ENCODE results near the gene EPHA3.

Gene EPHA3

DNA sequence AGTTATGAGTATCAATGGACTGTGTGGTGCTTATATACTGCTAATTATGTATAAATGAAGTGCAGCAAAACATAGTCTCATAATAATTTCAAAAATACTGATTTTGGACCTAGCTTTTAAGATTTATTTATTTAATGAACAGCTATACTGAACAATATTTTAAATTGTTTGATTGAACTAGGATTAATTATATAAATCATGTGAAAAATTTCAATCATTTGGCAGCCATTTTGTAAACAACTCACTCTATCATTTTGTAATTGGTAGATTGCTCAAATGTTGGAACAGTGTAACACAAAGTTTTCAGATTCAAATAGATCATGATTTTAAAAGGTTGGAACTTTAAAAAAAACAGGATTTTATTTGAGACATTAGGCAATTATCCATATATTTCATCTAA lies 47.0 kb downstream of the EPHA3 start:
- no peak for DNase-seq

DNA sequence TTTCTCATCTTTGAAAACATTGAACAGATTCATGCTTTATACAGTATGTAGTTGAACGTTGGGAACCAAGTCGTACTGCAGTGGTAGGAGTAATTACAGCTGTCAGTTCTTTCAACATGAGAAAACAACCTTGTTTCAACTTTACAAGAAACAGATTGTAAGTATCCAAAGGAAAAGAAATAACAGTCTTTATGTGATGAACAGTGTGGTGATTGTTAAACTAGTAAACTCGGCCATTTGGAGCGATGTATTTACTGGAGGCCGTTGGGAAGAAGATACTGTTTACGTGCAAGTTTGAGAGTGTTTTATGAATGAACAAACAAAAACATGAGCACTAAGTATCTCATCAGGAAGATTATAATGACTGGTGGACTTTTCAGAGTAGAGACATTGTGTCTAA lies 48.4 kb downstream of the EPHA3 start:
- DNase-seq: no peak

DNA sequence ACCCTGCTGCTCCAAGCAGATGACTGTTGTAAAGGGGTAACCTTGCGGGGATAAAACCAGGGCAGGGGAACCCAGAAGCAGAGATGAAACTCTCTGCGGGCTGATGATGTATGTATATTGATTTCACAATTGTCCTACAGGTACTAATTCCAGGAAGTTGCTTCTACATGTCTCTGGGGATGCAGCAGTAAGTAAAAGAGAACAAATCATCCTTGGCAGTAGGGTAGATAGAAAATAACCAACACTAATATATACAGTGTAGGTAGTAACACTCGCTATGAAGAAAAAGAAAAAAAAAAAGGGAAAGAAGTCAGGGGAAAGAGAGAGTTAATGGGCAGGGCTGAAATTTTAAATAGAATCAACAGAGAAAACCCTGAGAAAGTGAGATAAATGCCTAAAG lies 50.2 kb downstream of the EPHA3 start:
- no peak for DNase-seq

DNA sequence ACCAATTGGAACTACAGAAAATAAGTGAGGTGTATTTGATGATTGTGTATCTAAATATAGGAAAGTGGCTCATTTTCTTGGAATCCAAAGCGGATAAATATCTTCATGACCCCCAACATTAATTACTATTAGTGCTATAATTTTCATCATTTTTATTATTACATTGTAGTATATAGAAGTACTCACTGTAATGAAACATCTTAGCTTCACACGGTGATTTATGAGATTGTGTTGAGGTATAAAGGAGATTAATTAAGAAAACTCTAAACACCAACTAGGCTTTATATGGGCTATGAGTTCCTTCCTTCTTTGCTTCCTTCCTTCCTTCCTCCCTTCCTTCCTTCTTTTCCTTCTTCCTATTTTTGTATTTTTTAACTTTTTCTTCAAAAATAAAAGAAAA lies 52.2 kb downstream of the EPHA3 start:
- DNase-seq: no peak

DNA sequence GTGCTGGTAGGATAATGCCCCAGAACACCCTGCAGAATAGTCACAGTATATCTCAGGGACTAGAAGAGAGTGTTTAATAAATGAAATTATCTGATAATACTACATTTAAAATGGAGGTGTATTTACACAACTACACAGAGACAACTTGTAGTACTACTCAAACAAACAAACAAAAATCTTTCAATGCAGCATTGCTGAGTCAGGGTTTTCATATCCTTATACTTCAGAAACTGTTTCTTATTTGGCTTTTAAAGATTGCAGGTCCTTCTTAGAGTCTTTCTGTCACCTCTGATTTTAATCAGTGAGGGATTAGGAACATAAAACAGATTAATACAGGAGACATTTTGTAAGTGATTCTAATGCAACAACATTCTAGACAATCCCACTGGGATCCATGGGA lies 57.4 kb downstream of the EPHA3 start:
- DNase-seq: no peak

DNA sequence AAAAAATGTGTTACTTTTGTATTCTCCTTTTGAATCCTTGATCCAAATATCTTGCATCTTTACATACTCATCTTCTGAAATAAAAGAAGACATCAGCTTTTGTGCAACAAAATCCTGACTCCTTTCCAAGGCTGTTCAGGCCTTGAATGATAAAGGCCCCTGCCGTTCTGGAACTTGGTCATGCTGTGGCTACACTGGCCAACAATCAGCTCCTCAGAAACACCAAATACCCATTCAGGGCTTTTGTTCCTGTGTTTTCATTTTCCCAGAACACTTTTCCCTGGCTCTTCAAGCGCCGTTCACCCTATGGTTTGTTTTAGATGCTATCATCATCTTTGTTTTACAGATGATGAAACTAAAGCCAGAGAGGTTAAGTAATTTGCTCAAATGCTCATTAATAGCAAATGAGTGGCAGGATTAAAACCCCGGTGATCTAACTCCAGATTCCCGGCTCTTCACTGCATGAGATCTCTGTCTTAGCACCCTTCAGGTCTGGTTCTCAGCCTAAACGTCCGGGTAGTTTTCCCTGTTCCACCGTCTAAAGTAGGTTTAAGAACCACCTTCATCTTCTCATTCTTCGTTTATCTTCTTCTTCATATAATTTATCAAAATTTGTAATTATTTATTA lies 58.3 kb downstream of the EPHA3 start:
- DNase-seq: no peak

DNA sequence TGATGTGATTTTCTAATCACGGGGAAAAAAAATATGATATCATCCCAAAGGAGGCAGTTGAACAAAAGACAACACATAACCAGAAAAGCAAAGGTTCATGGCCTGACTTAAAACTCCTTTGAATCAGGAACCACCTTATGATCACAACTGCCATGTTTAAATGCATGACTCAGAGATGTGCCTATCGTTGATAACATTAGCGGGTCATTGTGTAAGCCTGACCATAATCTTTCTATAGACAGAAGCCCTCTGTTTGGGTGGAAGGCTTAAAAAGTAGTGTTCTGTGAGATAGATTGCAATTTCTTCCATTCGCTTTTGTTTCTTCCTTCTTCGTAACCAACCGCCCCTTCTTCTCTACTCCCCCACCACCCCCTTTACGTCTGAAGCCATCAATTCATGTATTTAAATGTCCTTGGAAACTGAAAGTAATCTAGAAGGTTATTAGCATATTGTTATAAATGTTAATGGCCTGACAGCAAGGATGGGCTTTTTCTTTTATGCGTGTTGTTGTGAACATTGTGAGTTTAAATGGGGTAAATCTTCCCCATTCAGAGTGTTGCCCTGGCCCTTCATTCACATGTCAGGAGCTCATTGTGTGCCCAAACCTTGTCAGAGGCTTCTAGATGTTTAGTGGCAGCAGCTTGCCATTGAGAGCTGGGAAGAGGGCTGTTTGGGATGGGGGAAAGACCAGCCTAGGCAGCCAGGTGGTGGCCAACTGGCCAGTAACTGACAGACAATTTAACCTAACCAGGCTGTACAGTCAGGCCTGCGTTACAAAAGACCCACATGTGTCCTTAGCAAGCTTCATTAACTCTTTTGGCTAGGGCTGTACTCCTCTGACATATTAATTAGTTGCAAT lies 64.5 kb downstream of the EPHA3 start:
- DNase-seq: no peak

DNA sequence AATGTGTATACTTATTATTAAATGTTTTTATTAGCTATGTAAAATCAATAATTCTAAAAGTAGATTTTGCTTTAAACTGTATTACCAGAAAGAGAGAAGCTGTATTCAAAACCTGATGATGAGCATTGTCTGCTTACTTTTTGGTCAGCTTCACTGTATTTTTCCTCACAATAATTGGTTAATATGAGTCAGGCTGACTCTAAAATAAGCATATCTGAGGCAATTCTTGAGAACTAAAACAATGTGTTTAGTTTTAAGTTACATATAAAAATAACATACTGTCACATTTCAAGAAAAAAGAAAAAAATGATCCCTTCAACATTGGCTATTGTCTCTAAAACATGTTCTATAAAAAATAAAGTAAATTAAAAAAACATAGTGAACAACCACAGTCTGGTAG lies 66.1 kb downstream of the EPHA3 start:
- no peak for DNase-seq

DNA sequence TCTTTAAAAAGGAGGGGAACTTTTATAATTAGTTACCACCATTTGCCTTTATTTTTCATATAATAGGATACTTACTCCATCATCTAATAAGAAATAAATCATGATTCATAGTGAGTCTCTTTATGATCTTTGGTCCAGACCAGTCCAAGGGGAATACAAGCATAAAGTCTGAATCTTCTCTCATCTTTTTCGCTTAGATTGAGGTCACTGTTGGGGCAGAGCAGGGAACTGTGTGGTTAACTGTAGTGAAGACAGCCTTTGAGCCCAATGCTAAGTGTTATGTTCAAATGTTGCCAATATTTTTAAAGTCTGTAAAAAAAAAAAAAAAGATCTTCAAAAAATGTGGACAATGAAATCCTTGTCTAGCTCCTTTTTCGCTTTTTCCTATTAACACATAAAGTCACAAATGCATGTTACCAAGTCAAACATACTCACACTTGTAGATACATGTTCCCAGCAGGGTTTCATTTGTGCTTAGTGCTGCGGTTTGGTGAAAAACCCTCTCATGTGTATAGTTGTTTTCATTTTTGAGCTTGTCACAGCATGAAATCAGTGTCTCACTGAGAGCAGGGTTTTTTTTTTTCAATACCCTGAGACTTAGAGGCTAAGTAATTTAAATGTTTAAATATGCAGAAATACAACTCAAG lies 72.1 kb downstream of the EPHA3 start:
- no peak for DNase-seq

DNA sequence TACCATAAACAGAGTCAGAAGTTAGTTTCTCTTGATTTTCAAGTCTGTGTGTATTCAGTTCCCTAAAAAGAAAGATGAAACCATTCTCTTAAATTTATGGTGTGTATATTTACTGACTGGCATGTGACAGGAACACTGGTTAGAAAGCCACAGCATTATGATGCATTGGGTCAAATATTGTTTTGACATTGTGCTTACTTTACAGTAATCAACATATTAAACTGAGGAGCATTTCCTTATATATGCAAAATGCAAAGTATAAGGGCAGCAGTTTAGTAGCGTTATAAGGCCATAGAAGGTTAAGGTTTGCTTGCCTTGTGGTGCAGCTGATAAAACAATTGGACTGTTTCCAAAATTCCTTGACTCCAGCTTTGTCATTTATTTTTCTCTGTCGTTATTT lies 72.9 kb downstream of the EPHA3 start:
- no peak for DNase-seq

DNA sequence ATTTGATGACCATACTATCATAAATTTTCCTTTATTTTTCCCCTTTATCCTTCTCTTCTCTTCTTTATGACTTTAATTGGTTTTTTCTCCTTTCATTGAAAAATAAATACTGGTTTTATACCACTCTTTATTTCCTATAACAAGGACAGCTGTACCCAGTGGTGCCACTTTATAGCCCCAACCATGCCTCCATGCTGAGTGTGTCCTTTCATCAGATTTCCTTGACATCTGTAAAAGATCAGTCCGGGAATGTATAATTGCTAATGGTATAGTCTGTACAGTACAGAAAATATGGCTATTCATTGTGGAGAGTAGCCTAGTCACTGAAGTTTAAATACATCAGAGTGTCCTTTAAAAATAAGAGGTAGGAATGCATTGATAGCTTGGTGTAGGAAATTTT lies 74.6 kb downstream of the EPHA3 start:
- DNase-seq: no peak

DNA sequence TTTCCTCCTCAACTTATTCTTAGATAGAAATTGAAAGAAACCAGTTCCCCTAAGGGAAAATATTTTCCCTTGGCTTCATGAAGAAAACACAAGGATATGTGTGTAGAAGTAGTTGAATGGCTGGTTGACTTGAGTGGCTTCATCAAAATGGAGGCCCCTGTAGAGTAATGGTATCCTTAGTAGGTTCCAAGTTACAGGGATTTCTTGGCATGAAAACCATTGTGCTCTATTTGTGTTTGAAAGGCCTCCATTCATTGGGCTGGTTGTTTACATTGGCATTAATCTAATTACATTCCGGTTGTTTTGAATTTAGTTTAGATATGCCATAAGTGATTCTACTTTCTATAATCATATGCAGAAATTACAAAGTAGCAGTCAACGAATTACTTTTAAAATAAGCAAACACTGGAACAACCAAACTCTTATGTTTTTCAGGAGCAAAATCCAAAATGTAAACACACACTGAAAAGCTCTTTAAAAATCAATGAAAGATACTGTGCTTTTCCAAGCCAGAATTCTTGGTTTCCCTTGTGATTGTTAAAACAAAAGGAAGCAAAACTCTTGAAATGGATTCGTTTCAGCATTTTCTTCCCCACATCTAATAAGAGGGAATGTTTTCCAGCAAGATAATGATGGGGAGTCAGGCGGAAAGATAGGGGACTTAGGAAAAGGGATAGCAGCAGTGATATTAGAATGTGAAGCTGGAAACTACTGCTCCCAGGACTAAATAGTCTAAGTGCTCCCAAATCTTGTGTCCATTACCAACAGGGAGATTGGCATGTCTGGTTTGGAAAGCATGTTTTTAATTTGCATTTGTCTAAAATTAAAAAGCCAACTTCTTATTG lies 77.0 kb downstream of the EPHA3 start:
- no peak for DNase-seq

DNA sequence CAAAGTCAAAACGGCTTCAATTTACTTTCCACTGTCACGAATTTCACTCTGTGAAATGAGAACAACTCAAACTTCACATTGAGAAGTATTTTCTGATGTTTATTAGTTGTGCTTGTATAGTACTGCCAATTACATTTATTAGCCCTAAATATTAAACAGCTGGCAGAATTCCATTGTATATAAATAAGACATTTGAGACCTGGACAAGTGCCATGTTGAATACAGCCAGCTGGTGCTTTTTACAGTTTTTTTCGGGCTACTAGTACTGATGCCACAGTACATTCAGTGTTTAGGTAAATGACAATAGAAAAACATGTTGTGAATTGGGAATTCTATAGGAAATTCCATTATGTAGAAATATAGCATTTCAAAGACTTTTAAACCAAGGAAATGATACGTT lies 79.0 kb downstream of the EPHA3 start:
- no peak for DNase-seq

DNA sequence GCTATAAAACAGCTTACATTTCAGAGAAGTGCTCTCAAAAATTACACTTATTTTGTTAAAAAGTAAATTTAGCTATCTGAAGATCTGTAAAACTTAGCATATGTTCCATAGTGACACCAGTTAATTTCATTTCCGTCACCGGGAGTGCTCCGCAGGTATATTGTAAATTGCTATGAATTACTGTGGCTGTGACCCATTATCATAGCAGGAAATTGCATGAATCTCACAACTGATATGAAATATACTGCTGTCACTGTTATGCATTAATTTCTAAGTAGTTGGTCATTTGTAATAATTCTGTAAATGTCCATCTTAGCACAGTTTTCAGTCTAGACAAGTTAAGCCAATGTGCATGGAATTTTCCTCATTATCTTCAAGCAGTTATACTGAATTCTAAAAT lies 91.2 kb downstream of the EPHA3 start:
- DNase-seq: no peak

DNA sequence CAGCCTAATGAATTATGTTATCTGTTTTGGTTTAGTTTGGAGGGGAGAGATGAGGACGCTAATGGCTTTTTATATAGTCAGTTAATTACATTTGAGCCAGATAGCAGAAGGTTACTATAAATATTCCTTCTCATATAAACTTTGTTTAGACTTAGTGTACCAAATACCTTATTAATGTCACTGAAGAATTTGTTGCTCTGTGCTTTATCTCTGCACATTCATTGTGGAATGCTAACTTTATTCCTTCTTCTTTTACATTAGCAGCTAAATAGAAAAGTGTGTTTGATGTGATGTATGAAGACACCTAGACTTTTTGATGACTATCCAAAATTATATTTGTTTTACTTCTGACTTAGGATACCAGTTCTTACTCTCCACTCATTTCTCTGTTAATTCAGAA lies 105.2 kb downstream of the EPHA3 start:
- no peak for DNase-seq

DNA sequence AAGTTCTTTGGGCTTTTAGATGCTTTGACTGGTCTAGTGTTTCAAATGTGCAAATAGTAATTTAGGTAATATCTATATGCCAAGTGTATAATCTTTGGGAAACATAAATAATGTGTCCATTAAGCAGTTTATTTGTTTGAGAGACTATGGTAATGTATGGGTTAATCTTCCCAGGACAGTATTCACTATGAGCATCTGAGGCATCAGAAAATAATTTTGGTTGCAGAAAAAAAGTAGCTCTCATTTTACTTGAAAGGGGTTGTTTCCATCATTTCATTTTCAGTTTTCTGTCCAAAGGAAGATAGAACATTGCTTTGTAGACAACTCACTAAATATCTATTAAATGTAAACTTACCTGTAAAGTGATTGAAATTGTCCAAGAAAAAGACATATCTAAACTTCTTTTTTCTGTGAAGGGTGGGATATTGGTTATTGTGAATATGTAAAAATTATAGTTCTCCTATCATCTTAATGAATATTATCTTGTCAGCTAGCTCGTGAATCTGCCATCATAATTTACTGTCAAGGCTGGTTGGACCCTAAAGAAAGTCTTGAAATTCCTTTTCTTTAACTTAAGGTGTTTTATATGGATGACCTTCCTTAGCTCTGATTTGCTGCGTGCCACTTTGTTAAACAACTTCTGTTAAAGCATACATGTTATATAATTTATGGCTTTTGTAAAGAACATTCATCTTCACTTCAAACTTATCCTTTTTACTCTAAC lies 108.8 kb downstream of the EPHA3 start:
- no peak for DNase-seq

DNA sequence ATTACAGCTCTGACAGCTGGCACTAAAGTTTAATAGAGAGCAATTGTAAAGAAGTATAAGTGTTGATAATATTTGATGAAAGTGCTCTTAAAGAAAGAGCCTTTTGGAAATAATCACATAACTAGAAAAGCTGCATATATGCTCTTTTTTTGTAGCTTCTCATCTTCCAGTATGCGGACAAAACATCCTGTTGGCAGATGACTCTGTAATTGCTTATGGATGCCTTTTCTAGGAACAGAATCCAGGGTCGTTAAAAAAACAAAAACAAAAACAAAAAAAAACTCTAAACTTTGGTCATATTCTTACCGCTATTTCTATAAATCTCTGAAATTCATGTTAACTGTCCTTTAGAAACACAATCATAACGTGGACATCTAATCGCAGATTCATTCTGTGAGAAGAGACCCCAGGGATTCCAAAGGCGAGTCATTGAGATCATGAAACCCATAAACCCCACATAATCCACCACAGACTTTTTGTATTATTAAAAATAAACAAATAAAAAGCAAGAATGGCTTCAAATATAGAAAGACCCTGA lies 109.8 kb downstream of the EPHA3 start:
- no peak for DNase-seq

DNA sequence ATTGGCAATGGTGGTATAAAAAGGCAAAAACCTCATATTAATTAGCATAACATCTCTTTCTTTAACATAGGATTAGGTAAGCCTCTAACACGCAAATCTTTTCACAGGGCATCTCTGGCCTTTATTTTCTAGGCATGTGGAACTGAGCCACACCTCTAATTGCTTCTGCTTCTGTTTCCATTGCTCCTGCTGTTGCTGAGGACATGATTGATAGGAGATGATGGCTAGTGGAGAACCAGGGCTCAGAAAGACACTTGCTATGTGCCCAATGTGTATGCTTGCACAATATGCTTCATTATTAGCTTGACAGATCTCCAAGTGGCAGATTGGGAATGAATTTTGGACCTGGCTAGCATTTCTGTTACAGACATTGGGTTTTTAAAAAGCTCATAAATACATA lies 114.5 kb downstream of the EPHA3 start:
- DNase-seq: no peak

DNA sequence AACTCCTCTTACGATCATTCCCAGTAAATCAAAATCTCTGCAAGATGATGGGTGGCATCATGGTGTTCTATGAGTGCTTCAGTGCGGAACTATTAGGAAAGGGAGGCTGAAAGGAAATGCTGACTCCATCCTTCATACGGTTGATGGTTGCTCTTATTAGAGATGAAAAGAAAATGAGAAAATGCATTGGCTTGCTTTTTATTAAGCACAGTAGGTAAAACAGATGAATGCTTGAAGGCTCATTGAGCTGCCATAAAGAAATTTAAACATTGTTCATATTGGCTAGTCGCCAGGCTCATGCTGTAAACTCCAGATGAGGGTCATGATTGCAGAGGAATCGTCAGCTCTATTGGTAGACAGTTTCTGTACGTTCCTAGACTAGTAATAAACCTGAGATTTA lies 115.8 kb downstream of the EPHA3 start:
- DNase-seq: no peak

DNA sequence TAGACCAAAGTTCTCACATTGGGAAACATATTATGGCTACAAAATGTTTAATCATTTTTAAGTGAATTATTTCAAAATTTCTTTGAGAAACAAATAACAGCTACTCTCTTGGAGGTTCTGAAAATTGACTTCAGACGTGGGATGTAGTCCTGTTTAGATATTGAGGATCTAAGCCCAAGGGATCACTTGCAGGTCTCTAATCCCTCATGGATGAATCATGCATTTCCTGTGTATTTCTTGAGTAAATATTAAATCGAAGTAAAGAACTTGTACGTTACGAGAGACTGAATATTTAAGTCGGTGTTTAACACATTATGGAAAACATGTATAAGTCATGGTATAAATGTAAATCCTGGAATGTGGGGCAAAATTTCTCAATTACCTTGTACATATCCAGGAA lies 119.8 kb downstream of the EPHA3 start:
- DNase-seq: no peak

DNA sequence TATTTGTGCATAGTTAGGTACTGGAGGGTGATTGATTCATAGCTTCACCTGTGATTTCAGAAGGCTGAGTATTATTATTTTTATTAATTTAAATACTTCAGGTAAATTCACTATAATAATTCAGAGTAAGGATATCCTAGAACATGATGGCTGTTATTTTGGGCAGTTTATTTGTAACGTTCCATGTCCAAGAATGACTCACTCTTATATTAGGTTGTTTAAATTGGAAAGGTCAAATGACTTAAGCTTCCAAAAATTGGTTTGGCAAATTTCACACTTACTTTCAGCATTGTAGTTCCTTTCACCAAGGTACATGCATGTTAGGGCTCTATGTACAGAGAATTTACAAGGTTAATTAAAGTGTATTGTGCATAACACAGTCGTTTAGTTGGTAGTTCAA lies 120.2 kb downstream of the EPHA3 start:
- DNase-seq: no peak

DNA sequence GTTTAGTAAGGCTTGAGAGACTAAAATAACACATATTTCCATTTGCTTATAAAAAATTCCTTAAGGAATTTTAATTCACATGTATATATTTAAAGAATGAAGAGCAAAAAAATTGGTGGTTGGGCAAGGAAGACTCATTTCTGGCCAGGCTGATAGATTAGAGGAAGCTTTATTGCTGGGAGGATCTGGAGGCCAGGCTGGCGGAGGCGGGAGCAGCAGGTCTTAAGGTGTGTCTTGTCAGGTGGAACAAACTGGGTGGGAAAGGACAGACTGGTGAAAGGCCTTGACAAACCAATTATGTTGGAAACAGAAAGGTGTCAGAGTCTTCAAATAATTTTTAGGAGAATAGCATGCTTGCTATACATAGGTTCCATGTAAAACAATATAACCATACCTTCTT lies 124.7 kb downstream of the EPHA3 start:
- no peak for DNase-seq

Data from activated gamma-delta T cell (primary cell).